HepG2 (cell line): ENCODE results near the gene DQX1. TPM values are rescaled to one million over a fixed set of nuclear protein-coding genes. Genes with fewer than 3 reads are reported as not detected.

Experiments used
- AHR ChIP-seq: IDR thresholded peaks from 2 replicates; pipeline ENCODE4 v1.6.1; 2018; ENCODE audit warnings: missing genetic modification reagents, missing compliant biosample characterization
- ETV6 ChIP-seq: sonication (generic); formaldehyde crosslinking; conservative IDR thresholded peaks from 2 replicates; pipeline ENCODE4 v1.4.0; 2020; ENCODE audit warnings: missing genetic modification reagents
- FLYWCH1 ChIP-seq: sonication (generic); formaldehyde crosslinking; IDR thresholded peaks from 2 replicates; pipeline ENCODE4 v1.8.1; 2023; ENCODE audit warnings: mild to moderate bottlenecking, missing genetic modification reagents
- FOSL2 ChIP-seq: sonication (generic); formaldehyde crosslinking; IDR thresholded peaks from 2 replicates; pipeline ENCODE4 v1.4.0; 2020; ENCODE audit warnings: missing genetic modification reagents
- IRF2 ChIP-seq: IDR thresholded peaks from 2 replicates; pipeline ENCODE4 v1.6.1; 2018; ENCODE audit warnings: missing genetic modification reagents, missing compliant biosample characterization
- KDM1A ChIP-seq: IDR thresholded peaks from 2 replicates; pipeline ENCODE4 v1.6.1; 2016; ENCODE audit warnings: missing compliant biosample characterization
- MED1 ChIP-seq: sonication (generic); formaldehyde crosslinking; IDR thresholded peaks from 2 replicates; pipeline ENCODE4 v1.4.0; 2020; ENCODE audit warnings: missing genetic modification reagents
- NFIB ChIP-seq: sonication (generic); formaldehyde crosslinking; IDR thresholded peaks from 2 replicates; pipeline ENCODE4 v1.9.0; 2021; ENCODE audit warnings: missing genetic modification reagents, mild to moderate bottlenecking, borderline replicate concordance
- NR2C2 ChIP-seq: sonication (generic); formaldehyde crosslinking; IDR thresholded peaks from 2 replicates; pipeline ENCODE4 v1.4.0; 2020; ENCODE audit warnings: missing genetic modification reagents, mild to moderate bottlenecking, moderate library complexity, borderline replicate concordance
- POLR2AphosphoS2 ChIP-seq: IDR thresholded peaks from 2 replicates; pipeline ENCODE4 v1.6.1; 2011; ENCODE audit warnings: low read depth, low read length, improper control_type of control experiment
- SIN3B ChIP-seq: fragments of 150-350 bp; IDR thresholded peaks from 2 replicates; pipeline ENCODE4 v1.6.1; 2014; ENCODE audit warnings: low read length
- SMAD9 ChIP-seq: sonication (generic); formaldehyde crosslinking; IDR thresholded peaks from 2 replicates; pipeline ENCODE4 v1.5.1; 2020; ENCODE audit warnings: mild to moderate bottlenecking, missing genetic modification reagents
- TARDBP ChIP-seq: sonication (generic); formaldehyde crosslinking; IDR thresholded peaks from 2 replicates; pipeline ENCODE4 v1.8.0; 2022; ENCODE audit warnings: mild to moderate bottlenecking, missing genetic modification reagents
- U2AF2 ChIP-seq: fragments of 200-400 bp; formaldehyde crosslinking; IDR thresholded peaks from 2 replicates; pipeline ENCODE4 v1.6.1; 2017; ENCODE audit warnings: low read depth, mild to moderate bottlenecking, low read length
- ZEB1 ChIP-seq: IDR thresholded peaks from 2 replicates; pipeline ENCODE4 v1.6.1; 2012; ENCODE audit warnings: mild to moderate bottlenecking, low read depth, inconsistent platforms; ENCODE audit not compliant: insufficient replicate concordance
- ZFP62 ChIP-seq: sonication (generic); formaldehyde crosslinking; IDR thresholded peaks from 2 replicates; pipeline ENCODE4 v1.4.0; 2020; ENCODE audit warnings: missing genetic modification reagents
- ZNF136 ChIP-seq: sonication (generic); formaldehyde crosslinking; IDR thresholded peaks from 2 replicates; pipeline ENCODE4 v1.8.1; 2022; ENCODE audit warnings: low read depth, mild to moderate bottlenecking, moderate library complexity, missing genetic modification reagents
- ZNF225 ChIP-seq: sonication (generic); formaldehyde crosslinking; IDR thresholded peaks from 2 replicates; pipeline ENCODE4 v1.4.0; 2020; ENCODE audit warnings: mild to moderate bottlenecking, missing genetic modification reagents
- ZNF335 ChIP-seq: sonication (generic); formaldehyde crosslinking; IDR thresholded peaks from 2 replicates; pipeline ENCODE4 v1.4.0; 2020; ENCODE audit warnings: missing genetic modification reagents
- ZNF350 ChIP-seq: sonication (generic); formaldehyde crosslinking; IDR thresholded peaks from 2 replicates; pipeline ENCODE4 v1.4.0; 2020; ENCODE audit warnings: mild to moderate bottlenecking, low read depth, missing genetic modification reagents, borderline replicate concordance
- ZNF460 ChIP-seq: sonication (generic); formaldehyde crosslinking; IDR thresholded peaks from 2 replicates; pipeline ENCODE4 v1.5.1; 2020; ENCODE audit warnings: missing genetic modification reagents, mild to moderate bottlenecking, borderline replicate concordance
- ZNF510 ChIP-seq: sonication (generic); formaldehyde crosslinking; IDR thresholded peaks from 2 replicates; pipeline ENCODE4 v1.4.0; 2020; ENCODE audit warnings: low read depth, mild to moderate bottlenecking, missing genetic modification reagents
- ZNF557 ChIP-seq: sonication (generic); formaldehyde crosslinking; IDR thresholded peaks from 2 replicates; pipeline ENCODE4 v1.4.0; 2020; ENCODE audit warnings: missing genetic modification reagents
- ZNF724P ChIP-seq: sonication (generic); formaldehyde crosslinking; IDR thresholded peaks from 2 replicates; pipeline ENCODE4 v1.8.0; 2022; ENCODE audit warnings: missing genetic modification reagents, borderline replicate concordance
- polyA plus RNA-seq, 8 experiments: library from polyadenylated mRNA; depleted of rRNA in 3 of 8; stranded (reverse) in 7 of 8; unstranded in 1 of 8; fragments of >200 nt; fragmentation: Illumina TruSeq in 4 of 8; extraction: Trizol in 4 of 8; gene quantifications; 2 replicates each; pipeline versions ENCODE4 v1.2.1 to v1.2.3, GENCODE V29; 2011 to 2016; ENCODE audit warnings: low read depth in 4 of 8, missing spikeins in 1 of 8, mixed read lengths in 1 of 8; ENCODE audit not compliant: insufficient read depth in 1 of 8
- total RNA-seq, 5 experiments: library from RNA; depleted of rRNA; stranded (reverse); fragments of >200 nt; fragmentation: Illumina TruSeq; extraction: Trizol; gene quantifications; 2 replicates each; pipeline ENCODE4 v1.2.3, GENCODE V29; 2016; ENCODE audit warnings: low read depth in 1 of 5
- TF ChIP-seq, protein P1 (sequence below): sonication (generic); formaldehyde crosslinking; IDR thresholded peaks from 2 replicates; pipeline ENCODE4 v1.9.0; 2021; ENCODE audit warnings: missing genetic modification reagents, borderline replicate concordance
- TF ChIP-seq, protein P2 (sequence below): sonication (generic); formaldehyde crosslinking; IDR thresholded peaks from 2 replicates; pipeline ENCODE4 v1.5.1; 2020; ENCODE audit warnings: missing genetic modification reagents, mild to moderate bottlenecking, borderline replicate concordance
- TF ChIP-seq, protein P3 (sequence below): sonication (generic); formaldehyde crosslinking; IDR thresholded peaks from 2 replicates; pipeline ENCODE4 v1.5.0; 2020; ENCODE audit warnings: missing genetic modification reagents, mild to moderate bottlenecking, borderline replicate concordance
- TF ChIP-seq, protein P4 (sequence below): sonication (generic); formaldehyde crosslinking; IDR thresholded peaks from 2 replicates; pipeline ENCODE4 v1.8.0; 2022; ENCODE audit warnings: missing genetic modification reagents, low read depth, mild to moderate bottlenecking, borderline replicate concordance

The DQX1 gene
- total and polyA plus RNA-seq, 2 of the 13 experiments (the other 11 are each of a cell fraction or from before 2014, with no cell fraction given): 27.6 to 89.8 TPM

DNA sequence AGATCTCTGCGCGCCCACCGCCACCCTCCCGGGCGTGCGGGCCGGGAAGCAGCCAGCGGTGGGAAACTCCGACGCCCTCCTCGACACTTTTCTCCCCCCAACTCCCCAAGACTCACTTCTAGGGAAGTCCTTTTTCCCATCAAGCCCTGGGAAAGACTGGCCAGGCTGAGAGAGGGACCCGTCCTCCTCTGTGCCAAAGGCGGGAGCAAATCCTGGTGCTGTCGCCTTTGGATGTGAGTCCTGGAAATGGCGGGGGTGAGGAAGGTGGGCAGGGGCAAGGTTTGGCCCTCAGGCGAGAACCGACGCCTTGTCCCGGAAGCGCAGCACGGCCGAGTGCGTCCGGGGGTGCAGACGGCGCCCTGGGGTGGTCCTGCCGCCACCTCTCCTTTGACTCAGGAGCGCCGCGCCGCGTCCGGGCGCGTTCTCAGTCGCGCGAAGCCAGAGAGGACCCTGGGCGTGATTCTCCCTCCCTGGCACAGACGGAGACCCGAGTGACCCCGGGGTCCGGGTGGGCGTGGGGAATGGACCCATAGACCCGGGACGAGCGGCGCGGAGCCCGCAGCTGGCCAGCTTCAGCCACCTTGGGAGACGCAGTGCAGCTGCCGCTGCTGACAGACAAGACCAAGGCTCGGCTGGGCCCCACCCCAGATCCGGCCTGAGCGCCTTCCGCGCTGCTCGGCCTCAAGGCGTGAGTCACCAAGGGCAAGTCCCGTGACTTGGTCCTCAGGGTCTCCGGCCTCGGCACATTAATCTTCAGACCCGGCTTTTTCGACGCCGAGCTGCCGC is 23.1 kb downstream of the DQX1 start (continued):
- TF ChIP-seq IRF2 (CRISPR knock-in tag): peak; percentile 15; the same call in 1 of the 2 replicates
- TF ChIP-seq, protein P1, sequence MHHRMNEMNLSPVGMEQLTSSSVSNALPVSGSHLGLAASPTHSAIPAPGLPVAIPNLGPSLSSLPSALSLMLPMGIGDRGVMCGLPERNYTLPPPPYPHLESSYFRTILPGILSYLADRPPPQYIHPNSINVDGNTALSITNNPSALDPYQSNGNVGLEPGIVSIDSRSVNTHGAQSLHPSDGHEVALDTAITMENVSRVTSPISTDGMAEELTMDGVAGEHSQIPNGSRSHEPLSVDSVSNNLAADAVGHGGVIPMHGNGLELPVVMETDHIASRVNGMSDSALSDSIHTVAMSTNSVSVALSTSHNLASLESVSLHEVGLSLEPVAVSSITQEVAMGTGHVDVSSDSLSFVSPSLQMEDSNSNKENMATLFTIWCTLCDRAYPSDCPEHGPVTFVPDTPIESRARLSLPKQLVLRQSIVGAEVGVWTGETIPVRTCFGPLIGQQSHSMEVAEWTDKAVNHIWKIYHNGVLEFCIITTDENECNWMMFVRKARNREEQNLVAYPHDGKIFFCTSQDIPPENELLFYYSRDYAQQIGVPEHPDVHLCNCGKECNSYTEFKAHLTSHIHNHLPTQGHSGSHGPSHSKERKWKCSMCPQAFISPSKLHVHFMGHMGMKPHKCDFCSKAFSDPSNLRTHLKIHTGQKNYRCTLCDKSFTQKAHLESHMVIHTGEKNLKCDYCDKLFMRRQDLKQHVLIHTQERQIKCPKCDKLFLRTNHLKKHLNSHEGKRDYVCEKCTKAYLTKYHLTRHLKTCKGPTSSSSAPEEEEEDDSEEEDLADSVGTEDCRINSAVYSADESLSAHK (CRISPR knock-in tag): 0 out of 2 replicates have a peak, but pooled peaks have one; percentile 9
- no peak for TF ChIP-seq KDM1A
- TF ChIP-seq ZNF557 (CRISPR knock-in tag): 0 out of 2 replicates have a peak, but pooled peaks have one; percentile 9
- TF ChIP-seq ETV6 (CRISPR knock-in tag): no peak
- TF ChIP-seq U2AF2: no peak; the same call in 1 of the 2 replicates
- TF ChIP-seq ZNF350: peak; percentile 39
- no peak; the same call in none of the 2 replicates for TF ChIP-seq NFIB (CRISPR knock-in tag)
- TF ChIP-seq, protein P2, sequence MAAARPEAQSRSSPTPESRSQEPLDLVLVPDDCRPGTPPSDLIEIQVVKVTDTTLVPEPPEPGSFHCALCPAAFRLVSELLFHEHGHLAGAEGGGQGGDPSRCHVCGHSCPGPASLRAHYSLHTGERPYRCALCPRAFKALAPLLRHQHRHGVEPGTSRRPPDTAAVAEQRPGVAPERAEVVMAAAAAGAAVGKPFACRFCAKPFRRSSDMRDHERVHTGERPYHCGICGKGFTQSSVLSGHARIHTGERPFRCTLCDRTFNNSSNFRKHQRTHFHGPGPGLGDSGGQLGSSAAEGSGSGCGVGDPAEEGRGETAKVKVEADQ (CRISPR knock-in tag): peak; percentile 61
- TF ChIP-seq NR2C2 (CRISPR knock-in tag): peak; percentile 92
- TF ChIP-seq, protein P3, sequence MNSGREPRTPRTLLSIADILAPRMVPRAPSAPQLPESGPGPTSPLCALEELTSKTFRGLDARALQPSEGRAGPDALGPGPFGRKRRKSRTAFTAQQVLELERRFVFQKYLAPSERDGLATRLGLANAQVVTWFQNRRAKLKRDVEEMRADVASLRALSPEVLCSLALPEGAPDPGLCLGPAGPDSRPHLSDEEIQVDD (CRISPR knock-in tag): no peak; the same call in 1 of the 2 replicates
- TF ChIP-seq ZNF460 (CRISPR knock-in tag): no peak; the same call in 1 of the 2 replicates
- TF ChIP-seq FOSL2 (CRISPR knock-in tag): peak; percentile 87
- TF ChIP-seq ZNF225: peak; percentile 87
- TF ChIP-seq ZFP62 (CRISPR knock-in tag): no peak
- TF ChIP-seq SIN3B: no peak
- peak; percentile 48 for TF ChIP-seq MED1
- TF ChIP-seq, protein P4, sequence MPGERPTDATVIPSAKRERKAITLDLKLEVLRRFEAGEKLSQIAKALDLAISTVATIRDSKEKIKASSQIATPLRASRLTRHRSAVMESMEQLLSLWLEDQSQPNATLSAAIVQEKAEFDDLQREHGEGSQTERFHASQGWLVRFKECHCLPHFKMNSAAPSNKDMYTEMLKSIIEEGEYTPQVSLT (CRISPR knock-in tag): no peak
- peak; percentile 62 for TF ChIP-seq ZNF136 (CRISPR knock-in tag)
- TF ChIP-seq SMAD9 (CRISPR knock-in tag): no peak; the same call in 1 of the 2 replicates
- TF ChIP-seq TARDBP (CRISPR knock-in tag): peak; percentile 78
- TF ChIP-seq POLR2AphosphoS2: no peak
- no peak; the same call in 1 of the 2 replicates for TF ChIP-seq ZNF335
- 0 out of 2 replicates have a peak, but pooled peaks have one; percentile 12 for TF ChIP-seq FLYWCH1 (CRISPR knock-in tag)
- no peak for TF ChIP-seq ZEB1
- no peak for TF ChIP-seq AHR (CRISPR knock-in tag)
- no peak for TF ChIP-seq ZNF510 (CRISPR knock-in tag)
- TF ChIP-seq ZNF724P (CRISPR knock-in tag): no peak; the same call in 1 of the 2 replicates
